ENCODE results near the gene CINP. TPM values are rescaled to one million over a fixed set of nuclear protein-coding genes. Genes with fewer than 3 reads are reported as not detected.

The CINP gene
- total and polyA plus RNA-seq, 2 of the 13 experiments (the other 11 are each of a cell fraction or from before 2014, with no cell fraction given): 32.8 to 42.8 TPM

DNA sequence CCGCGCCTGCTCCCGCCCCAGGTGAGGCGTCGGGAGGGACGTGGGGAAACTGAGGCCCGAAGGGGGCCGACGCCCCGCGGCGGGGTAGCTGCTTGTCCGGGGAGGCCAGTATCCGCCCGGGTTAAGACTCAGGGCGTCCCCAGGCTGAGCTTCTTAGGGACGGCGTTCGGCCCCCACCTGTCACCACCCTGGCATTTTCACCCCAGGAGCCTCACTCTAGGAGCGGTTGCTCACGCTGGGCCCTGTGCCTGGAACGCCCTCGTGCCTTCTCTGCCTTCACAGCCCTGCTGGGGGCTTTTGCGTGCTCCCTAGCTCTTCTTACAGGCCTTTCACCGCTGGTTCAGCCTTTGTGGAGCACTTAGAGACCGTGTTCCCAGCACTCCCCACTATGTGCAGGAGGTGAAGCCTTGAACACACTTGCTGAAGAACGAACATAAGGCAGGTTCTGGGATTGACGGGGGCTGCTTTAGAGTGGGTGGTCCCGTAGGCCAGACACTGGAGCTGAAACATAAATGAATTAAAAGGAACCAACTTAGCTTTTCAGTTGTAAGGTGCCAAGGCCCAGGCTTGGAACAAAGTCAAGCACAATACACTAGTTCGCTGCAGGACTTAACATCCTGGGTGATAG lies 42.5 kb downstream of the CINP start:
- Histone ChIP-seq H3K36me3 (replicated peaks in 1 of 2; ENCODE audit: control insufficient read depth in 1 of 2, insufficient read depth in 2 of 2, low read length in 2 of 2) (no peaks in the 10 kb centered on the region), H3K9ac (ENCODE audit: insufficient read depth, low read depth, low read length) (peak overlapping the region; percentile 98), H3K79me2 (ENCODE audit: insufficient read depth, low read length) (peaks cover 7% of the 10 kb centered on the region), H3K27ac (ENCODE audit: extremely low read length, insufficient read depth, low read length) (peak overlapping the region; percentile 96), H3K4me2 (ENCODE audit: low read depth, low read length) (peak overlapping the region; percentile 96), H3K27me3 (ENCODE audit: control insufficient read depth in 1 of 2, insufficient read depth in 2 of 2, low read length in 2 of 2) (no peaks in the 10 kb centered on the region; a peak in 1 of 5 replicates), H3K4me3 (replicated peaks in 1 of 3; ENCODE audit: insufficient read depth in 1 of 3, low read depth in 2 of 3, low read length in 3 of 3) (peak overlapping the region; percentile 72 to 85 (median 74)), H3K9me3 (ENCODE audit: low read length) (no peaks in the 10 kb centered on the region), H4K20me1 (ENCODE audit: insufficient read depth, low read length) (no peaks in the 10 kb centered on the region), H3K4me1 (ENCODE audit: insufficient read depth, low read length) (peaks cover 65% of the 10 kb centered on the region), H2AFZ (ENCODE audit: low read length) (no peak overlapping the region)
- ATAC-seq (no peak), FAIRE-seq (no peak), DNase-seq (ENCODE audit: low spot score) (no peak)
- ChIA-PET CTCF (ENCODE audit: low intra/inter-chr PET ratio, low total read pairs) (no interaction called here), POLR2A (interaction anchor here (0.5 to 2.9 kb wide), 8 partner anchors 12 to 613 kb away, joined by 3 to 14 read pairs (median 6); partner anchors contain the start of genes CINP, MOK and TECPR2)
- intact Hi-C loops (cut with micrococcal nuclease; ENCODE audit: unreplicated experiment) (loop anchor here (5.0 kb wide), 2 partner anchors 272 to 358 kb away; partner anchors contain the start of genes DYNC1H1 and RCOR1), in situ Hi-C loops (cut with HindIII; ENCODE audit: extremely low pct_ligation_motif_present, low pct_unique_long_range_greater_than_20kb) (no loop called here)
- WGBS (ENCODE audit: low lambda C conversion rate): 0% methylated on average over 12 of the region's 30 CpGs
- BruUV-seq (replicated peaks): no TSS peak
- TF ChIP-seq, protein P1, sequence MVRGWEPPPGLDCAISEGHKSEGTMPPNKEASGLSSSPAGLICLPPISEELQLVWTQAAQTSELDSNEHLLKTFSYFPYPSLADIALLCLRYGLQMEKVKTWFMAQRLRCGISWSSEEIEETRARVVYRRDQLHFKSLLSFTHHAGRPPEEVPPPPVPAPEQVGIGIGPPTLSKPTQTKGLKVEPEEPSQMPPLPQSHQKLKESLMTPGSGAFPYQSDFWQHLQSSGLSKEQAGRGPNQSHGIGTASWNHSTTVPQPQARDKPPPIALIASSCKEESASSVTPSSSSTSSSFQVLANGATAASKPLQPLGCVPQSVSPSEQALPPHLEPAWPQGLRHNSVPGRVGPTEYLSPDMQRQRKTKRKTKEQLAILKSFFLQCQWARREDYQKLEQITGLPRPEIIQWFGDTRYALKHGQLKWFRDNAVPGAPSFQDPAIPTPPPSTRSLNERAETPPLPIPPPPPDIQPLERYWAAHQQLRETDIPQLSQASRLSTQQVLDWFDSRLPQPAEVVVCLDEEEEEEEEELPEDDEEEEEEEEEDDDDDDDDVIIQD (CRISPR knock-in tag; IDR thresholded peaks at IDR 0.05; ENCODE audit: low read depth): no peak
- TF ChIP-seq ZNF75D (CRISPR knock-in tag; IDR thresholded peaks at IDR 0.05; ENCODE audit: borderline replicate concordance) (0 out of 2 replicates have a peak, but pooled peaks have one; percentile 24), ZNF382 (CRISPR knock-in tag; IDR thresholded peaks at IDR 0.05; ENCODE audit: borderline replicate concordance) (no peak), RAD51 (IDR thresholded peaks at IDR 0.05; ENCODE audit: borderline replicate concordance) (no peak), PHF8 (CRISPR knock-in tag; IDR thresholded peaks at IDR 0.05) (0 out of 2 replicates have a peak, but pooled peaks have one; percentile 57), ZC3H4 (CRISPR knock-in tag; IDR thresholded peaks at IDR 0.05; ENCODE audit: borderline replicate concordance) (peak; percentile 80; the same call in 1 of the 2 replicates), CBX5 (CRISPR knock-in tag; IDR thresholded peaks at IDR 0.05; ENCODE audit: borderline replicate concordance) (0 out of 2 replicates have a peak, but pooled peaks have one; percentile 41), LCORL (IDR thresholded peaks at IDR 0.05) (no peak), LCORL (CRISPR knock-in tag; IDR thresholded peaks at IDR 0.05) (no peak), NCOA5 (CRISPR knock-in tag; IDR thresholded peaks at IDR 0.05) (no peak), ZBTB7A (CRISPR knock-in tag; IDR thresholded peaks at IDR 0.05) (0 out of 2 replicates have a peak, but pooled peaks have one; percentile 46), ZNF335 (CRISPR knock-in tag; IDR thresholded peaks at IDR 0.05) (no peak)
- TF ChIP-seq, protein P2, sequence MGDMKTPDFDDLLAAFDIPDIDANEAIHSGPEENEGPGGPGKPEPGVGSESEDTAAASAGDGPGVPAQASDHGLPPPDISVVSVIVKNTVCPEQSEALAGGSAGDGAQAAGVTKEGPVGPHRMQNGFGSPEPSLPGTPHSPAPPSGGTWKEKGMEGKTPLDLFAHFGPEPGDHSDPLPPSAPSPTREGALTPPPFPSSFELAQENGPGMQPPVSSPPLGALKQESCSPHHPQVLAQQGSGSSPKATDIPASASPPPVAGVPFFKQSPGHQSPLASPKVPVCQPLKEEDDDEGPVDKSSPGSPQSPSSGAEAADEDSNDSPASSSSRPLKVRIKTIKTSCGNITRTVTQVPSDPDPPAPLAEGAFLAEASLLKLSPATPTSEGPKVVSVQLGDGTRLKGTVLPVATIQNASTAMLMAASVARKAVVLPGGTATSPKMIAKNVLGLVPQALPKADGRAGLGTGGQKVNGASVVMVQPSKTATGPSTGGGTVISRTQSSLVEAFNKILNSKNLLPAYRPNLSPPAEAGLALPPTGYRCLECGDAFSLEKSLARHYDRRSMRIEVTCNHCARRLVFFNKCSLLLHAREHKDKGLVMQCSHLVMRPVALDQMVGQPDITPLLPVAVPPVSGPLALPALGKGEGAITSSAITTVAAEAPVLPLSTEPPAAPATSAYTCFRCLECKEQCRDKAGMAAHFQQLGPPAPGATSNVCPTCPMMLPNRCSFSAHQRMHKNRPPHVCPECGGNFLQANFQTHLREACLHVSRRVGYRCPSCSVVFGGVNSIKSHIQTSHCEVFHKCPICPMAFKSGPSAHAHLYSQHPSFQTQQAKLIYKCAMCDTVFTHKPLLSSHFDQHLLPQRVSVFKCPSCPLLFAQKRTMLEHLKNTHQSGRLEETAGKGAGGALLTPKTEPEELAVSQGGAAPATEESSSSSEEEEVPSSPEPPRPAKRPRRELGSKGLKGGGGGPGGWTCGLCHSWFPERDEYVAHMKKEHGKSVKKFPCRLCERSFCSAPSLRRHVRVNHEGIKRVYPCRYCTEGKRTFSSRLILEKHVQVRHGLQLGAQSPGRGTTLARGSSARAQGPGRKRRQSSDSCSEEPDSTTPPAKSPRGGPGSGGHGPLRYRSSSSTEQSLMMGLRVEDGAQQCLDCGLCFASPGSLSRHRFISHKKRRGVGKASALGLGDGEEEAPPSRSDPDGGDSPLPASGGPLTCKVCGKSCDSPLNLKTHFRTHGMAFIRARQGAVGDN (CRISPR knock-in tag; IDR thresholded peaks at IDR 0.05): peak; percentile 61; the same call in 1 of the 2 replicates
- TF ChIP-seq, protein P3, sequence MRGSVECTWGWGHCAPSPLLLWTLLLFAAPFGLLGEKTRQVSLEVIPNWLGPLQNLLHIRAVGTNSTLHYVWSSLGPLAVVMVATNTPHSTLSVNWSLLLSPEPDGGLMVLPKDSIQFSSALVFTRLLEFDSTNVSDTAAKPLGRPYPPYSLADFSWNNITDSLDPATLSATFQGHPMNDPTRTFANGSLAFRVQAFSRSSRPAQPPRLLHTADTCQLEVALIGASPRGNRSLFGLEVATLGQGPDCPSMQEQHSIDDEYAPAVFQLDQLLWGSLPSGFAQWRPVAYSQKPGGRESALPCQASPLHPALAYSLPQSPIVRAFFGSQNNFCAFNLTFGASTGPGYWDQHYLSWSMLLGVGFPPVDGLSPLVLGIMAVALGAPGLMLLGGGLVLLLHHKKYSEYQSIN (CRISPR knock-in tag; IDR thresholded peaks at IDR 0.05; ENCODE audit: borderline replicate concordance): no peak
- TF ChIP-seq, protein P4, sequence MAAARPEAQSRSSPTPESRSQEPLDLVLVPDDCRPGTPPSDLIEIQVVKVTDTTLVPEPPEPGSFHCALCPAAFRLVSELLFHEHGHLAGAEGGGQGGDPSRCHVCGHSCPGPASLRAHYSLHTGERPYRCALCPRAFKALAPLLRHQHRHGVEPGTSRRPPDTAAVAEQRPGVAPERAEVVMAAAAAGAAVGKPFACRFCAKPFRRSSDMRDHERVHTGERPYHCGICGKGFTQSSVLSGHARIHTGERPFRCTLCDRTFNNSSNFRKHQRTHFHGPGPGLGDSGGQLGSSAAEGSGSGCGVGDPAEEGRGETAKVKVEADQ (CRISPR knock-in tag; IDR thresholded peaks at IDR 0.05; ENCODE audit: borderline replicate concordance): 0 out of 2 replicates have a peak, but pooled peaks have one; percentile 0
